Measurements from ENCODE around the gene GJE1.

DNA sequence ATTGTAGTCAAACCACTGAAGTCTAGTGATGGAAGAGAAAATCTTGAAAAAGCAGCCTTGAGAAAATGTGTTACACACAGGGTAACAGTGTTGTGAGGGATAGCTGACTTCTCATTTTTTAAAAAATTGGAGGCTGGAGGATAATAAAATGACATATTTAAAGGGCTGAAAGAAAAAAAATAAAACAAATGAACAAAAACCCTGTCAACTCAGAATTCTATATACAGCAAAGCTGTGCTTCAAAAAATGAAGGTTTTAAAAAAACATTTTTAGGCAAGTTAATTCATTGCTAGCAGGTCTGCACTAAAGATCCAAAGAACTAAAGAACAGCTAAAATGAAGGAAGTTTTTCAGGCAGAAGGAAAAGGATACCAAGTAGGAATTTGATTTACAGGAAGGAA is 45.4 kb downstream of the GJE1 start:
- TF ChIP-seq, protein P1, sequence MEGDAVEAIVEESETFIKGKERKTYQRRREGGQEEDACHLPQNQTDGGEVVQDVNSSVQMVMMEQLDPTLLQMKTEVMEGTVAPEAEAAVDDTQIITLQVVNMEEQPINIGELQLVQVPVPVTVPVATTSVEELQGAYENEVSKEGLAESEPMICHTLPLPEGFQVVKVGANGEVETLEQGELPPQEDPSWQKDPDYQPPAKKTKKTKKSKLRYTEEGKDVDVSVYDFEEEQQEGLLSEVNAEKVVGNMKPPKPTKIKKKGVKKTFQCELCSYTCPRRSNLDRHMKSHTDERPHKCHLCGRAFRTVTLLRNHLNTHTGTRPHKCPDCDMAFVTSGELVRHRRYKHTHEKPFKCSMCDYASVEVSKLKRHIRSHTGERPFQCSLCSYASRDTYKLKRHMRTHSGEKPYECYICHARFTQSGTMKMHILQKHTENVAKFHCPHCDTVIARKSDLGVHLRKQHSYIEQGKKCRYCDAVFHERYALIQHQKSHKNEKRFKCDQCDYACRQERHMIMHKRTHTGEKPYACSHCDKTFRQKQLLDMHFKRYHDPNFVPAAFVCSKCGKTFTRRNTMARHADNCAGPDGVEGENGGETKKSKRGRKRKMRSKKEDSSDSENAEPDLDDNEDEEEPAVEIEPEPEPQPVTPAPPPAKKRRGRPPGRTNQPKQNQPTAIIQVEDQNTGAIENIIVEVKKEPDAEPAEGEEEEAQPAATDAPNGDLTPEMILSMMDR (IDR thresholded peaks at IDR 0.05; ENCODE audit: low read length): no peak
- TF ChIP-seq EZH2 (IDR thresholded peaks at IDR 0.05; ENCODE audit: borderline replicate concordance, low read length): no peak

Data from OCI-LY1 (cell line).